Activated CD4-positive, alpha-beta memory T cell treated with anti-CD3 and anti-CD28 coated beads, Interleukin-2, amount 10 ng/mL, durations not matched to agents 7 days and 5 days (primary cell): ENCODE results near the gene GDPD2. TPM values are rescaled to one million over a fixed set of nuclear protein-coding genes. Genes with fewer than 3 reads are reported as not detected.
"Not testable (repeated sequence)": the region's sequence is repeated elsewhere in the genome, so short reads cannot be mapped to it uniquely, and the experiment has no call there.

Experiments
- CTCF ChIA-PET: fragments of 350-600 bp; sonication (Branson Sonifier 250); formaldehyde crosslinking; loops from one replicate; lab custom pipeline; 2021; ENCODE audit warnings: antibody characterized with exemption, inconsistent platforms; lab: Charles Lee
- POLR2A ChIA-PET: fragments of 350-600 bp; sonication (Branson Sonifier 250); formaldehyde crosslinking; loops from one replicate; lab custom pipeline; 2021; ENCODE audit warnings: antibody characterized with exemption; lab: Charles Lee
- DNase-seq: peaks from one replicate; pipeline ENCODE4 v3.0.0-alpha.2; 2020
- H3K27ac Mint-ChIP-seq: one replicate; pipeline ENCODE4 v1.8.0; 2021; ENCODE audit warnings: mild to moderate bottlenecking, mixed read lengths
- H3K27me3 Mint-ChIP-seq: one replicate; pipeline ENCODE4 v1.8.0; 2021; ENCODE audit warnings: mixed read lengths
- H3K36me3 Mint-ChIP-seq: one replicate; pipeline ENCODE4 v1.8.0; 2021; ENCODE audit warnings: low read depth, mixed read lengths
- H3K4me1 Mint-ChIP-seq: one replicate; pipeline ENCODE4 v1.8.0; 2021; ENCODE audit warnings: mixed read lengths
- H3K4me3 Mint-ChIP-seq: one replicate; pipeline ENCODE4 v1.8.0; 2021; ENCODE audit warnings: mild to moderate bottlenecking, mixed read lengths
- H3K9me3 Mint-ChIP-seq: one replicate; pipeline ENCODE4 v1.8.0; 2021; ENCODE audit warnings: mixed read lengths
- total RNA-seq, 2 experiments: library from RNA; stranded (reverse); gene quantifications; one replicate each; pipeline ENCODE4 v1.2.3, GENCODE V29; 2021

The GDPD2 gene, protein sequence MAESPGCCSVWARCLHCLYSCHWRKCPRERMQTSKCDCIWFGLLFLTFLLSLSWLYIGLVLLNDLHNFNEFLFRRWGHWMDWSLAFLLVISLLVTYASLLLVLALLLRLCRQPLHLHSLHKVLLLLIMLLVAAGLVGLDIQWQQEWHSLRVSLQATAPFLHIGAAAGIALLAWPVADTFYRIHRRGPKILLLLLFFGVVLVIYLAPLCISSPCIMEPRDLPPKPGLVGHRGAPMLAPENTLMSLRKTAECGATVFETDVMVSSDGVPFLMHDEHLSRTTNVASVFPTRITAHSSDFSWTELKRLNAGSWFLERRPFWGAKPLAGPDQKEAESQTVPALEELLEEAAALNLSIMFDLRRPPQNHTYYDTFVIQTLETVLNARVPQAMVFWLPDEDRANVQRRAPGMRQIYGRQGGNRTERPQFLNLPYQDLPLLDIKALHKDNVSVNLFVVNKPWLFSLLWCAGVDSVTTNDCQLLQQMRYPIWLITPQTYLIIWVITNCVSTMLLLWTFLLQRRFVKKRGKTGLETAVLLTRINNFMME
- under 1 TPM; 0.23 TPM for total RNA-seq

DNA sequence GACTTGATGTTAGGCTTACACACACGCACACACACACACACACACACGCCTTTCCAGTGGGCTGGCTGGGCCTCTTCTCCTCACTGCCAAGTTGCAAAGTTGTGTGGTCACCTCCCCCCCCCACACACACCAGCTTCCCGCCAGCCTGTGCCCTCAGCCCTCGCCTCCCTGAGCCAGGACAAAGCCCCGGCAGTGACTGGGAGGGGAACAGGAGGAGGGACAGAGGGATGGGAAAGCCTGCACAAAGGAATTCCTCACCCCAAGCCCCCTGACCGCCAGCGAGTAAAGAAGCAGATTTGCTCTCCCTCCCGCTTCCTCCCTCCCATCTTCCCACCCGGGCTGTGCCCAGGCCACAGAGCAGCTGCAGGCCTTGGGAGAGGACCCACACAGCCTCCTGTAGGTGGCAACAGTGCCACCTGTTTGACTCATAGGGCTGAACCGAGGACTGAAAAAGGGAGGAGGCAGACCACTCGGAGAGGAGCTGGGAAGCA is at the start of gene GDPD2:
Gene GDPD2 (plus strand): TSS at position 464 of the 491 bp plus-strand sequence. CDS start 1,671 bp downstream, outside the sequence.
- Mint-ChIP-seq H3K4me1 (no peaks in the 10 kb centered on the region), H3K4me3 (no peak within 1 kb of the TSS), H3K9me3 (no peaks in the 10 kb centered on the region), H3K27ac (no peak within 1 kb of the TSS), H3K27me3 (no peaks in the 10 kb centered on the region), H3K36me3 (peaks cover 13% of the 10 kb centered on the region)
- ChIA-PET CTCF (interaction anchor here (1.0 kb wide), 1 partner anchor 10 kb away, joined by 3 read pairs; no protein-coding TSS in a partner anchor), POLR2A (interaction anchor here (0.5 kb wide), 1 partner anchor 212 kb away, joined by 3 read pairs; no protein-coding TSS in a partner anchor)
- DNase-seq, result no peak

DNA sequence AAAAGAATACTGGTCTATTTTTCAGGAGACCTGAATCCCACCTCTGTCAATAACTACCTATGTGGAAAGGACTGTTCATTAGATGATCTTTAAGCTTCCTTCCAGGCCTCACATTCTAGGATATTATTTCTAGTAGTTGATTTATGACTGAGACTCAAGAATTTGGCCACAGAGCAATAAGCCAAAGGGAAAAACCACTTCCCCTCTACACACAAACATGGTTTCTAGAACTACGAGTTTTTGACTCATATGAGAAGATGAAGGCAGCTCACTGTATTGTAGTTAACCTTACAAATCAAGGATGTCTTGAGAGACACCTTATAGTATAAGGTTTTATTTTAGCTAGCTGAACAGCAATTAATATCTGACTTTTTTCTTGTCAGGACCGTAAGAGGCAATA is 36.9 kb upstream of the GDPD2 start:
- no peak overlapping the region for H3K4me3 Mint-ChIP-seq
- DNase-seq, result no peak
- no peaks in the 10 kb centered on the region for H3K27me3 Mint-ChIP-seq
- ChIA-PET POLR2A (no interaction called here), CTCF (no interaction called here)
- peaks cover 13% of the 10 kb centered on the region for H3K4me1 Mint-ChIP-seq
- no peak overlapping the region for H3K27ac Mint-ChIP-seq
- H3K9me3 Mint-ChIP-seq, result no peaks in the 10 kb centered on the region
- H3K36me3 Mint-ChIP-seq, result peaks cover 63% of the 10 kb centered on the region

DNA sequence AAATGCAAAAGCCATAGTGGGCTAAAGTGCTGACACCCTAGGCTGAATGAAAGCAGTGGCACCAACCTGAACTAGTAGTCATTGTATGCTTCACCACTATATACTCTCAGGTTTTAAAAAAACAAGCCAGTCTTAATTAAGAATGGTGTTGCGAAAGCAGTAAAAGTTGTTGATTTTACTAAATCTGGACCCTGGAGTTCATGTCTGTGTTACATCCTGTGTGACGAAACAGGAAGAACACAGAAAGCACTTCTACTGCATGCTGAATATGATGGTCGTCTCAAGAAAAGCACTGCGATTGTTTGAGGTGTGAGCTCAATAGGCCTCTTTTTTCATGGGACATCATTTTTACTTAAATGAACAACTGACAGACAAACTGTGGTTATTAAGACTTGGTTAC is 24.2 kb upstream of the GDPD2 start:
- peak overlapping the region; percentile 59 for H3K27ac Mint-ChIP-seq
- H3K9me3 Mint-ChIP-seq, result no peaks in the 10 kb centered on the region
- H3K4me3 Mint-ChIP-seq, result no peak overlapping the region
- DNase-seq, result no peak
- peaks cover 39% of the 10 kb centered on the region for H3K36me3 Mint-ChIP-seq
- peaks cover 8% of the 10 kb centered on the region for H3K4me1 Mint-ChIP-seq
- CTCF ChIA-PET, result interaction anchor here (0.6 kb wide), 1 partner anchor 221 kb away, joined by 3 read pairs; no protein-coding TSS in a partner anchor
- H3K27me3 Mint-ChIP-seq, result no peaks in the 10 kb centered on the region
- POLR2A ChIA-PET, result interaction anchor here (0.8 kb wide), 1 partner anchor 79 kb away, joined by 3 read pairs; no protein-coding TSS in a partner anchor

DNA sequence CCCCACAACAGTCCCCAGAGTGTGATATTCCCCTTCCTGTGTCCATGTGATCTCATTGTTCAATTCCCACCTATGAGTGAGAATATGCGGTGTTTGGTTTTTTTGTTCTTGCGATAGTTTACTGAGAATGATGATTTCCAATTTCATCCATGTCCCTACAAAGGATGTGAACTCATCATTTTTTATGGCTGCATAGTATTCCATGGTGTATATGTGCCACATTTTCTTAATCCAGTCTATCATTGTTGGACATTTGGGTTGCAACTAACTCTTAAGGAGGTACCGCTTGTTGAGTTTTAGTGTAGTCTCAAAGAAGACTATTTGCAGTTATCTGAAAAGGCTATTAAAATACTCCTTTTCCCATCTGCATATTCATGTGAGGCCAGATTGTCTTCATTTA is 22.9 kb upstream of the GDPD2 start:
- H3K4me3 Mint-ChIP-seq, POLR2A ChIA-PET, H3K4me1 Mint-ChIP-seq, DNase-seq, CTCF ChIA-PET, H3K27me3 Mint-ChIP-seq, H3K9me3 Mint-ChIP-seq, H3K27ac Mint-ChIP-seq: not testable (repeated sequence)
- peaks cover 45% of the 10 kb centered on the region for H3K36me3 Mint-ChIP-seq

DNA sequence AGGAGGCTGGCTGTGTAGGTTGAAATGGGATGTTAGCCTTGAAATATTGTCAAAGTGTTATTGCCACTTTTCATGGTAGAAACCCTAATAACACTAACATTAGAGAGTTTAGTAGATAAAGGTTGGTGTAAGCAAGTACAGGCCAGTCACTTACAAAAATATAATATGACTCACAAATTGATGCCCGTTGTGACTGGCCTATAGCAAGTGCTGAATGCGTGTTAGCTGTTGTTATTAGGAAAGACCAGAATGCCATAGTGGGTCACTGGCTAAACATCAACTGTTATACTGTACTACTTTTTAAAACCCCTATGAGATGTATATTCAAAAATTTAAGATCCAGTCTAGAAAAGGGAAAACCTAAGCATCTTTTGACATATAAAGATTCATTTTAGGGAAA is 20.4 kb upstream of the GDPD2 start:
- ChIA-PET CTCF (no interaction called here), POLR2A (no interaction called here)
- H3K9me3 Mint-ChIP-seq, result no peaks in the 10 kb centered on the region
- no peaks in the 10 kb centered on the region for H3K27me3 Mint-ChIP-seq
- H3K27ac Mint-ChIP-seq, result no peak overlapping the region
- no peak for DNase-seq
- peaks cover 46% of the 10 kb centered on the region for H3K36me3 Mint-ChIP-seq
- H3K4me1 Mint-ChIP-seq, result peaks cover 8% of the 10 kb centered on the region
- H3K4me3 Mint-ChIP-seq, result no peak overlapping the region

DNA sequence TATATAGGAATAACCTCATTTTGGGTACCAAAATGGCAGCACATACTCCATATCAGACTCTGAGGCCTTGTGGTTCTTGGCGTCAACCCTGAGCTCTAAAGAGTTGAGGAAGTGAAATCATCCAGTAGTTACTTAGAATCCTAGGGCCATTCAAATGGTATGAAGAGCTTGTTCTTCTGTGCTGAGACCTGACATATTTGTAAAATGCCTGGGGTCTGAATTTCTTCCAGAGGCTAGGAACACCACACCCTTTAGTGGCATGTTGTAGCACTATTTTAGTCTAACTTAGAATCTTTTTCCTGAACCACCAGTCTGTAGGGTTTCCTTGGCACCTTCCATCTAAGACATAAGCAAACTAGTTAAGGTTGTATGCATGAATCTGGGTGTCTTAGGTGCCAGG is 18.1 kb upstream of the GDPD2 start:
- Mint-ChIP-seq H3K27me3 (no peaks in the 10 kb centered on the region), H3K27ac (no peak overlapping the region), H3K36me3 (peaks cover 50% of the 10 kb centered on the region), H3K4me3 (no peak overlapping the region), H3K9me3 (no peaks in the 10 kb centered on the region), H3K4me1 (no peaks in the 10 kb centered on the region)
- no peak for DNase-seq
- ChIA-PET POLR2A (no interaction called here), CTCF (no interaction called here)

DNA sequence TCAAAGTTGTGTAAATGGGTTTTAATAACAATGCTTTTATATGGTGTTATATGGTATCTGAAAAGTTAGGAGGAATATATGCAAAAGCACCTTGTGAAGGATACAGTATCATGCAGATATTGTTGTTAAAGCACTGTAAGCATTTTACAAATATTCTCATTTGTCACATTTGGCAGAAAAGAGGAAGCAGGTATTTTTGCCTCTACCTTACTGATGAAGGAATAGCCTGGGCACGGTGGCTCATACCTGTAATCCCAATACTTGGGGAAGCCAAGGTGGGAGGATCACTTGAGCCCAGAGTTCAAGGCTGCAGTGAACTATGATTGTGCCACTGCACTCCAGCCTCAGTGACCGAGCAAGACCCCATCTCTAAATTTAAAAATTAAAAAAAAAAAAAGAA is 12.2 kb upstream of the GDPD2 start:
- CTCF ChIA-PET, result no interaction called here
- Mint-ChIP-seq H3K4me3 (no peak overlapping the region), H3K9me3 (no peaks in the 10 kb centered on the region), H3K36me3 (peaks cover 26% of the 10 kb centered on the region), H3K27me3 (no peaks in the 10 kb centered on the region), H3K27ac (no peak overlapping the region), H3K4me1 (no peaks in the 10 kb centered on the region)
- DNase-seq, result no peak
- POLR2A ChIA-PET, result no interaction called here

DNA sequence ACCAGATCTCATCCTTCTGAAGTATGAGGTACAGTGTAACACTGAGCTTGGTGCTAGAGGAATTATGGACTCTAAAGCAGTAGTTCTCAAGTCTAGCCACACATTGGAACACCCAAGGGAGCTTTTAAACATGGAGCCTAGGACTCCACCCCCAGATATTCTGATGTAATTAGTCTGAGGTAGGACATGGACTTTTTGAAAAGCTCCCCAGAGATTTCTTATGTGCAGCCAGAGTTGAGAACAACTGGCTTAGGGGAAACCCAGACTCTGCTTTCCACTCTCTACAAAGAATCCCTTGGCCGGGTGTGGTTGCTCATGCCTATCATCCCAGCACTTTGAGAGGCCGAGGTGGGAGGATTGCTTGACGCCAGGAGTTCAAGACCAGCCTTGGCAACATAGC is 11.6 kb upstream of the GDPD2 start:
- Mint-ChIP-seq H3K27ac (no peak overlapping the region), H3K27me3 (no peaks in the 10 kb centered on the region), H3K36me3 (peaks cover 21% of the 10 kb centered on the region), H3K9me3 (no peaks in the 10 kb centered on the region), H3K4me3 (no peak overlapping the region), H3K4me1 (no peaks in the 10 kb centered on the region)
- ChIA-PET CTCF (no interaction called here), POLR2A (interaction anchor here (0.9 kb wide), 1 partner anchor 21 kb away, joined by 3 read pairs; no protein-coding TSS in a partner anchor)
- no peak for DNase-seq

DNA sequence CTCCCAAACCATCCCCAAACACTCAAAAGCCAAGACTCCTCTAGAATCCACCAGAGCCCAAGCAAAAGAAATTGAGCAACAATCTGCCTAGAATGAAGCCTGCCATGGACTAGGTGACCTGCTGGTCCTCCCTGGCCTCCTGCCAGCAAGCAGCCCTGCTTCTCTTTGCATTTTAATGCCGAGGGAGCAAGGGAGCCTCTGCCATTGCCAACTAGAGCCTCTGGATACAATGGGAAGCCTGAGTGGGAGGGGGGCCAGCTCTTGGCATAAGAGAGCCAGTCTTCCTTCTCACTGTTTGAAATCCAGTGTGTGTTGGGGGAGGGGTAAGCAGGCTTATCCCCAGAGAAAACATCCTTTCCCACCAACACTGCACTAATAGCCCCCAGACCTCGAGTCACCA is 1.5 kb upstream of the GDPD2 start:
- DNase-seq, result no peak
- ChIA-PET POLR2A (no interaction called here), CTCF (no interaction called here)
- Mint-ChIP-seq H3K4me1 (no peaks in the 10 kb centered on the region), H3K27me3 (no peaks in the 10 kb centered on the region), H3K4me3 (no peak overlapping the region), H3K27ac (no peak overlapping the region), H3K36me3 (peaks cover 13% of the 10 kb centered on the region), H3K9me3 (no peaks in the 10 kb centered on the region)

DNA sequence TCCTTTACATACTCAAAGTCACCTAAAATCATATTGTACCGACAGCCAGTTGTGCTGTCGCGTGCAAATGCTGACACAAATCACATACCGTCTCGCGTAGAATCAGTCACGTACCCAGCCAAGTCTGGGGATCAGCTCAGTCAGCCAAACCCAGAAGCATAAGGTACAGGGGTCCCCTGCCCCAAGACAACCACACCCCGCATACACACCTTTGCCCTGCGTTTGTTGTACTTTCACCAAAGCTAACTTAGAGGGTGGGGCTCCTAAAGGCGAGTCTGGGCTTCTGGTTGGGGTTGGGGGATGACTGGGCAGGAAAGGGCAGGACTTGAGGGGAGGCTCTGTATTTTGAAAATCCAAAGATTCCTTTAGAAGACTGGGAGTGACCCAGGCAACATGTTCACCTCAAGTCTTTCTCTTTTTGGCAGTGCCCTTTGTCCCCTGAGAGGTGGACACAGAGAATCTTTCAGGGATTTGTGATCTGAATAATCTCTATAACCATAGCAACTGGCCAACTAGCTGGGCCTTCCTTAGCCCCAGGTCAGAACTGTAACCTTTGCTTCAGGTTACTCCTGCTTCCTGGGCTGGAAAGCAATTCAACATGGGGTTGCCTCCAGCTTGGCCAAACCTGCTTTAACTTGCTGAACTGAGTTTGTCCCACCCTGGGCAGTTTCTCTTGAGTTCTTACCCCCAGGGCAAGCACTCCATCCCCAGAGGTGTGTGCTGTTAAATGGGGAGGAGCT is 992 bp downstream of the GDPD2 start:
- ChIA-PET CTCF (interaction anchor here (0.7 kb wide), 1 partner anchor 241 kb away, joined by 3 read pairs; no protein-coding TSS in a partner anchor), POLR2A (no interaction called here)
- Mint-ChIP-seq H3K9me3 (no peaks in the 10 kb centered on the region), H3K4me1 (no peaks in the 10 kb centered on the region), H3K4me3 (no peak overlapping the region), H3K27ac (no peak overlapping the region), H3K27me3 (no peaks in the 10 kb centered on the region), H3K36me3 (peaks cover 13% of the 10 kb centered on the region)
- no peak for DNase-seq

DNA sequence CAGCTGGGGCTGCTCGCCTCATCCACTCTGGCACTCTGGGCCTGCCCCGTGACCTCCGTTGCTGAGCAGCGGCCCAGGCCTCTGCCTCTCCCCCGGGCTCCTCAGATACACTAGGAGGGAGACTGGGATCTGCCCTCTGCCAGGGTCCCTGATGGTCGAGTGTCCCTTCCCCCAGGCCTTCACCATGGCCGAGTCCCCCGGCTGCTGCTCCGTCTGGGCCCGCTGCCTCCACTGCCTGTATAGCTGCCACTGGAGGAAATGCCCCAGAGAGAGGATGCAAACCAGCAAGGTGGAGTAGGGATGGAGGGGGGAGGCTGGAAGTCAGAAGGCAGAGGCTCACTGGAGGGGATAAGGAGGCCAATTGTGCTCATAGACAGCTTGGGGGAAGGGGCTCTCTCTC is 1.7 kb downstream of the GDPD2 start:
- H3K4me1 Mint-ChIP-seq, result no peaks in the 10 kb centered on the region
- H3K9me3 Mint-ChIP-seq, result no peaks in the 10 kb centered on the region
- H3K27me3 Mint-ChIP-seq, result no peaks in the 10 kb centered on the region
- POLR2A ChIA-PET, result no interaction called here
- CTCF ChIA-PET, result interaction anchor here (0.7 kb wide), 1 partner anchor 240 kb away, joined by 3 read pairs; no protein-coding TSS in a partner anchor
- no peak overlapping the region for H3K27ac Mint-ChIP-seq
- peaks cover 9% of the 10 kb centered on the region for H3K36me3 Mint-ChIP-seq
- no peak for DNase-seq
- H3K4me3 Mint-ChIP-seq, result no peak overlapping the region

DNA sequence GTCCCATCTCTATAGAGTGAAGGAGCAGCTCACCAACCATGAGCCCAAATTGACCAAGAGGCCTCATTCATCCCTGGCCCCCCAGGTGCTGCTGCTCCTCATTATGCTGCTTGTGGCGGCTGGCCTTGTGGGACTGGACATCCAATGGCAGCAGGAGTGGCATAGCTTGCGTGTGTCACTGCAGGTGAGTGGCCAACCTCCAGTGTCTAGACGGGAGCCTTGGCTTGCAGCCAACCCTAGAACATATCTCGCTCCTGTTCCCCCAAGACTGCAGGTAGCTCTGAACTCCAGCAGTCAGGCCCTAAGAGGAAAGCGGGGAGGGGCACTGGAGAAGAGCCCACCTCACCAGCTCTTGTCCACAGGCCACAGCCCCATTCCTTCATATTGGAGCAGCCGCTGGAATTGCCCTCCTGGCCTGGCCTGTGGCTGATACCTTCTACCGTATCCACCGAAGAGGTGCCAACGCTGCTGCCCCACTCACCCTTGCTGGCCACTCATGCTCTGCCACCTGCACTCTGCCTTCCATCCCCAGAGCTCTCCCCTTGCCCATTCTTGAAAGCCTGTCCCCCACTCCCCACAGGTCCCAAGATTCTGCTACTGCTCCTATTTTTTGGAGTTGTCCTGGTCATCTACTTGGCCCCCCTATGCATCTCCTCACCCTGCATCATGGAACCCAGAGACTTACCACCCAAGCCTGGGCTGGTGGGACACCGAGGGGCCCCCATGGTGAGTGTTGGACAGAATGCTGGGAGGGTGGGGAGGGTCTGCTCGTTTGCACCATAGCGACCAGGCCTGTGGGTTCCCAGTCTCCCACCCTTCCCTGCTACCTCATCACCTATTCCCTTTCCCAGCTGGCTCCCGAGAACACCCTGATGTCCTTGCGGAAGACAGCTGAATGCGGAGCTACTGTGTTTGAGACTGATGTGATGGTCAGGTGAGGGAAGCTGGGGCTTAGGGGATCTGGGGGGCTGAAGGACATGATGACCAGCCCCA is 3.5 kb downstream of the GDPD2 start:
- Mint-ChIP-seq H3K4me1 (no peaks in the 10 kb centered on the region), H3K27ac (no peak overlapping the region), H3K4me3 (no peak overlapping the region), H3K36me3 (no peaks in the 10 kb centered on the region), H3K9me3 (no peaks in the 10 kb centered on the region), H3K27me3 (no peaks in the 10 kb centered on the region)
- CTCF ChIA-PET, result no interaction called here
- POLR2A ChIA-PET, result no interaction called here
- DNase-seq, result no peak
